Endothelial cell of umbilical vein (primary cell): ENCODE results near the gene DCAF7. TPM values are rescaled to one million over a fixed set of nuclear protein-coding genes. Genes with fewer than 3 reads are reported as not detected.
A peak's percentile ranks its signal among the peaks of the same experiment; 100 is the strongest.

Experiments used
- BruUV-seq: library from RNA; stranded (reverse); fragments of 400-500 nt; replicated peaks from 2 replicates; lab custom pipeline; 2021; lab: Mats Ljungman, UMichigan
- CTCF ChIA-PET: fragments of 300-600, 350-600 bp; sonication (Branson Sonifier 250); formaldehyde crosslinking; loops from one replicate; lab custom pipeline; 2021; ENCODE audit warnings: antibody characterized with exemption, inconsistent platforms; lab: Charles Lee
- POLR2A ChIA-PET: fragments of 300-600, 350-600 bp; sonication (Branson Sonifier 250); formaldehyde crosslinking; loops from one replicate; lab custom pipeline; 2021; ENCODE audit warnings: antibody characterized with exemption, inconsistent platforms; lab: Charles Lee
- DNase-seq: peaks from one replicate; pipeline ENCODE4 v3.0.0-alpha.2; 2011; ENCODE audit warnings: low read depth, low spot score
- FAIRE-seq: peaks from 2 replicates; lab custom pipeline; 2011; peaks lifted over from hg19 to GRCh38; lab: Jason Lieb, UNC
- H2AFZ ChIP-seq: 2 replicates; pipeline ENCODE4 v1.6.0; 2012; ENCODE audit warnings: low read depth, low read length, control low read depth, inconsistent platforms
- H3K27ac ChIP-seq: 2 replicates; pipeline ENCODE4 v1.5.1; 2011; ENCODE audit warnings: low read depth, mild to moderate bottlenecking, control low read depth, low read length, moderate library complexity; ENCODE audit not compliant: insufficient read depth
- H3K27me3 ChIP-seq, 2 experiments: 2 replicates each; pipeline versions ENCODE4 v1.6.0 to v1.6.1; 2011; ENCODE audit warnings: low read length in 2 of 2, mixed read lengths in 1 of 2; ENCODE audit not compliant: control insufficient read depth in 2 of 2, insufficient read depth in 2 of 2
- H3K36me3 ChIP-seq, 2 experiments: 2 replicates in 1 of 2; 3 replicates in 1 of 2; pipeline ENCODE4 v1.5.1; 2011; ENCODE audit warnings: low read length in 2 of 2, mild to moderate bottlenecking in 1 of 2, moderate library complexity in 1 of 2; ENCODE audit not compliant: control insufficient read depth in 2 of 2, insufficient read depth in 2 of 2; ENCODE audit errors: extremely low read depth in 1 of 2
- H3K4me1 ChIP-seq: 3 replicates; pipeline ENCODE4 v1.5.1; 2011; ENCODE audit warnings: mild to moderate bottlenecking, low read length; ENCODE audit not compliant: control insufficient read depth, insufficient read depth; ENCODE audit errors: extremely low read depth
- H3K4me2 ChIP-seq: 2 replicates; pipeline ENCODE4 v1.6.1; 2011; ENCODE audit warnings: low read length, control low read depth, mixed read lengths; ENCODE audit not compliant: insufficient read depth
- H3K4me3 ChIP-seq, 3 experiments: fragments of 200-600 bp in 1 of 3; sonication (generic), shearing (Covaris generic) in 1 of 3; replicated peaks in 1 of 3; 2 replicates each; pipeline ENCODE4 v1.5.1; 2011 to 2016; ENCODE audit warnings: control low read depth in 3 of 3, low read length in 3 of 3, mild to moderate bottlenecking in 2 of 3, inconsistent platforms in 1 of 3, low read depth in 1 of 3, moderate library complexity in 1 of 3; ENCODE audit not compliant: insufficient read depth in 1 of 3
- H3K79me2 ChIP-seq: 2 replicates; pipeline ENCODE4 v1.6.0; 2012; ENCODE audit warnings: low read length, inconsistent platforms; ENCODE audit not compliant: control insufficient read depth, insufficient read depth
- H3K9ac ChIP-seq: replicated peaks from 2 replicates; pipeline ENCODE3; 2011; ENCODE audit warnings: low read length, control low read depth; ENCODE audit not compliant: insufficient read depth; ENCODE audit errors: extremely low read depth
- H3K9me1 ChIP-seq: replicated peaks from 3 replicates; pipeline ENCODE4 v1.6.0; 2011; ENCODE audit warnings: mild to moderate bottlenecking, low read length; ENCODE audit not compliant: control insufficient read depth, insufficient read depth; ENCODE audit errors: extremely low read depth
- H3K9me3 ChIP-seq: replicated peaks from 2 replicates; pipeline ENCODE4 v1.5.1; 2012; ENCODE audit warnings: low read length, inconsistent platforms; ENCODE audit not compliant: control insufficient read depth, insufficient read depth
- H4K20me1 ChIP-seq: replicated peaks from 2 replicates; pipeline ENCODE3; 2011; ENCODE audit warnings: mild to moderate bottlenecking, low read length; ENCODE audit not compliant: control insufficient read depth, insufficient read depth; ENCODE audit errors: extremely low read depth
- EZH2 ChIP-seq: IDR thresholded peaks from 2 replicates; pipeline ENCODE4 v1.6.1; 2012; ENCODE audit warnings: borderline replicate concordance, low read depth, mild to moderate bottlenecking, moderate library complexity, low read length, inconsistent platforms; ENCODE audit not compliant: severe bottlenecking
- JUN ChIP-seq: IDR thresholded peaks from 2 replicates; pipeline ENCODE4 v1.6.1; 2011; ENCODE audit warnings: borderline replicate concordance, low read depth; ENCODE audit not compliant: insufficient read length, insufficient read depth
- MYC ChIP-seq: IDR thresholded peaks from one replicate; pipeline ENCODE4 v1.6.1; 2011; ENCODE audit warnings: mild to moderate bottlenecking, low read depth, low read length
- POLR2AphosphoS5 ChIP-seq: IDR thresholded peaks from 2 replicates; pipeline ENCODE4 v1.6.1; 2012; ENCODE audit warnings: low read depth, mild to moderate bottlenecking, control low read depth, low read length, moderate library complexity; ENCODE audit not compliant: insufficient read depth
- dilution Hi-C: fragments of 300-500 bp; cut with MboI; formaldehyde crosslinking; loops from one replicate; pipeline ENCODE4 v1.15.0; 2019; ENCODE audit warnings: low sequenced_read_pairs; ENCODE audit not compliant: extremely low pct_ligation_motif_present
- intact Hi-C: fragments of 100-400 bp; cut with micrococcal nuclease; formaldehyde crosslinking; loops from one replicate; pipeline ENCODE4 v1.10.0; 2022
- polyA plus RNA-seq, 4 experiments: library from polyadenylated mRNA; depleted of rRNA in 3 of 4; stranded (reverse) in 3 of 4; unstranded in 1 of 4; fragments of >200 nt; gene quantifications; 2 replicates each; pipeline versions ENCODE4 v1.2.1 to v1.2.3, GENCODE V29; 2011 to 2012; ENCODE audit warnings: missing spikeins in 1 of 4
- total RNA-seq: library from RNA; stranded (reverse); gene quantifications from 2 replicates; pipeline ENCODE4 v1.2.3, GENCODE V29; 2021
- TF ChIP-seq, protein P1 (sequence below), 2 donors: IDR thresholded peaks; 1 replicate in 1 of 2; 2 replicates in 1 of 2; pipeline ENCODE4 v1.5.1; 2011; ENCODE audit warnings: low read length in 2 of 2, mild to moderate bottlenecking in 2 of 2, moderate library complexity in 2 of 2, control low read depth in 1 of 2, inconsistent platforms in 1 of 2, low read depth in 1 of 2; ENCODE audit not compliant: insufficient read depth in 1 of 2; ENCODE audit errors: extremely low read depth in 1 of 2
- TF ChIP-seq, protein P2 (sequence below): IDR thresholded peaks from 2 replicates; pipeline ENCODE4 v1.6.1; 2011; ENCODE audit not compliant: insufficient read depth, insufficient read length

Gene DCAF7
- total and polyA plus RNA-seq, 2 donors (not counting 3 experiments of a cell fraction or from before 2014, with no cell fraction given) = 82.8 to 100 TPM

DNA sequence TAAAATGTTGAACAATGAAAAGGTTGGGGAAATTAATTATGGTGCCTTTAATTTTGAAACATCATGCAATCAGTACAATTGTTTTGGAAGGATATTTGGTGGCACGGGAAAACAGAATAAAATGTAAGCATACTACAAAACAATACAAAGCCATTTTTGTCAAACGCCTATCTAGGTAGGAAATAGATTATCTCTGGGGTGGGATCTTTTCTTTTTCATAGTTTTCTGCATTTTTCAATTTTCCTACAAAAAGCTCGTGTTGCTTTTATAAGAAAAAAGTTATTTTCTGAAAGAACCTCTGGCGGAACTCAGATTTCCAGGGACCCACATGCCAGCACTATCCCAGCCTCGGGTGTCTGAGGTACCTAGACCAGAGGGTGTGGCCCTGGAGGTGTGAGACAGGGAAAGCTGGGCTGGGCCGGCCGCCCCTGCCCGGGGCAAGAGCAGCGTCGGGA is 71.0 kb downstream of the DCAF7 start:
- Histone ChIP-seq H3K27me3 (no peaks in the 10 kb centered on the region), H3K9me3 (no peaks in the 10 kb centered on the region), H3K79me2 (peaks cover 32% of the 10 kb centered on the region), H3K4me1 (peaks cover 20% of the 10 kb centered on the region), H3K4me2 (peak overlapping the region; percentile 74), H3K4me3 (peak overlapping the region; percentile 44 to 55 (median 49)), H4K20me1 (peaks cover 15% of the 10 kb centered on the region), H3K27ac (peak overlapping the region; percentile 53), H2AFZ (peak overlapping the region; percentile 71), H3K9me1 (no peaks in the 10 kb centered on the region), H3K36me3 (no peaks in the 10 kb centered on the region), H3K9ac (peak overlapping the region; percentile 56)
- no peak for DNase-seq
- FAIRE-seq = no peak
- dilution Hi-C loops = no loop called here
- TF ChIP-seq POLR2AphosphoS5 (no peak), EZH2 (no peak), JUN (no peak), MYC (no peak)
- TF ChIP-seq, protein P1, sequence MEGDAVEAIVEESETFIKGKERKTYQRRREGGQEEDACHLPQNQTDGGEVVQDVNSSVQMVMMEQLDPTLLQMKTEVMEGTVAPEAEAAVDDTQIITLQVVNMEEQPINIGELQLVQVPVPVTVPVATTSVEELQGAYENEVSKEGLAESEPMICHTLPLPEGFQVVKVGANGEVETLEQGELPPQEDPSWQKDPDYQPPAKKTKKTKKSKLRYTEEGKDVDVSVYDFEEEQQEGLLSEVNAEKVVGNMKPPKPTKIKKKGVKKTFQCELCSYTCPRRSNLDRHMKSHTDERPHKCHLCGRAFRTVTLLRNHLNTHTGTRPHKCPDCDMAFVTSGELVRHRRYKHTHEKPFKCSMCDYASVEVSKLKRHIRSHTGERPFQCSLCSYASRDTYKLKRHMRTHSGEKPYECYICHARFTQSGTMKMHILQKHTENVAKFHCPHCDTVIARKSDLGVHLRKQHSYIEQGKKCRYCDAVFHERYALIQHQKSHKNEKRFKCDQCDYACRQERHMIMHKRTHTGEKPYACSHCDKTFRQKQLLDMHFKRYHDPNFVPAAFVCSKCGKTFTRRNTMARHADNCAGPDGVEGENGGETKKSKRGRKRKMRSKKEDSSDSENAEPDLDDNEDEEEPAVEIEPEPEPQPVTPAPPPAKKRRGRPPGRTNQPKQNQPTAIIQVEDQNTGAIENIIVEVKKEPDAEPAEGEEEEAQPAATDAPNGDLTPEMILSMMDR (IDR thresholded peaks at IDR 0.05; ENCODE audit: extremely low read depth in 1 of 2, insufficient read depth in 1 of 2, low read depth in 1 of 2, low read length in 2 of 2) = no peak
- TF ChIP-seq, protein P2, sequence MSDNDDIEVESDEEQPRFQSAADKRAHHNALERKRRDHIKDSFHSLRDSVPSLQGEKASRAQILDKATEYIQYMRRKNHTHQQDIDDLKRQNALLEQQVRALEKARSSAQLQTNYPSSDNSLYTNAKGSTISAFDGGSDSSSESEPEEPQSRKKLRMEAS = no peak
- CTCF ChIA-PET = interaction anchor here (0.9 to 5.0 kb wide), 8 partner anchors 9 to 215 kb away, joined by 3 to 32 read pairs (median 3); no protein-coding TSS in a partner anchor
- TSS peak; percentile 77 for BruUV-seq
- intact Hi-C loops = loop anchor here (2.0 to 5.0 kb wide), 2 partner anchors 20 to 121 kb away; partner anchors contain the start of genes STRADA and TACO1
- POLR2A ChIA-PET = interaction anchor here (0.9 to 1.2 kb wide), 4 partner anchors 10 to 153 kb away, joined by 3 to 10 read pairs (median 4); partner anchors contain the start of genes CCDC47 and DDX42
